ENCODE data around the gene C15orf61. TPM values are rescaled to one million over a fixed set of nuclear protein-coding genes. Genes with fewer than 3 reads are reported as not detected.

The C15orf61 gene
- total RNA-seq, 1 experiment from 2014 or later = 6.5 TPM

DNA sequence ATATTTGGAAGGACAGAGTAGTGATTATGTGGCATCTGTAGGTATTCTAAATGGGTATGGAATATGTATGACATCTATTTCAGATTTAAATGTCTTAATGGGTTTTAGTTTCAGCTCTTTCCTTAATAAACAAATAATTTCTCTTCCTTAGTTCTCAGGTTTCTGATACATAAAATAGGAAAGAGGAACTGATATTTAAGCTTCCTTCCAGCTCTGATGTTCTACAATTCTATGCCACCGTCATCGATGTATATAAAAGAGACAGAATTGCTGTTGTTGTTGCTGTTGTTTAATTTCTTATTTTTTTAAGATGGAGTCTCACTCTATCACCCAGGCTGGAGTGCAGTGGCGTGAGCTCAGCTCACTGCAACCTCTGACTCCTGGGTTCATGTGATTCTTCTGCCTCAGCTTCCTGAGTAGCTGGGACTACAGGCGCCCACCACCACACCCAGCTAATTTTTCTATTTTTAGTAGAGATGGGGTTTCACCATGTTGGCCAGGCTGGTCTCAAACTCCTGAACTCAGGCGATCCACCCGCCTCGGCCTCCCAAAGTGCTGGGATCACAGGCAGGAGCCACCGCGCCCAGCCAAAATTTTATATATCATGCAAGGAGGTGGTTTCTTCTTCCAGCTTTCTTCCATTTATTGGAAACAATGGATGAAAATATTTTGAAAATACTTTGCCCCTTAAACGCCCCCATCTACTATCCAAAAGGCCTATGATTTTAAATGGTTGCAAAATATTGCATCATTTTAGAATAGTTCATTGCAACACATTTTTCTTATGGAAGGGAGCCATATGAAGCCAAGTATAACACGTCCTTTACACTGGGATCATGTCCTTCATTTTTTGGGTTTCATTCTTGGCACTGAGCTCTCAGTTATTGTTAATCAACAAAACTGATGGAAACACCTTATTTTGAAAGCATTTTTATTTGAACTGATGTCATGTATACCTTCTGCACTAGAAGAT, 13.9 kb upstream of the C15orf61 start:
- Histone ChIP-seq H3K36me3 (ENCODE audit: low read depth) (no peaks in the 10 kb centered on the region), H3K4me3 (no peak overlapping the region), H3F3A (ENCODE audit: insufficient read depth, low read depth) (no peaks in the 10 kb centered on the region), H3K9me2 (ENCODE audit: insufficient read depth) (no peaks in the 10 kb centered on the region; the same call in 1 of the 2 replicates), H3K9me3 (ENCODE audit: insufficient read depth, low read depth) (no peaks in the 10 kb centered on the region), H3K79me2 (ENCODE audit: low read depth) (no peaks in the 10 kb centered on the region), H3K27me3 (ENCODE audit: insufficient read depth, low read depth) (no peaks in the 10 kb centered on the region), H3K4me2 (no peak overlapping the region), H3K27ac (no peak overlapping the region), H4K20me1 (ENCODE audit: insufficient read depth) (no peaks in the 10 kb centered on the region), H3K4me1 (replicated peaks; ENCODE audit: insufficient read depth) (no peaks in the 10 kb centered on the region), H2AFZ (no peak overlapping the region)
- DNase-seq = no peak
- no peak for TF ChIP-seq EZH2 (IDR thresholded peaks at IDR 0.05; ENCODE audit: low read depth)
- TF ChIP-seq, protein P1, sequence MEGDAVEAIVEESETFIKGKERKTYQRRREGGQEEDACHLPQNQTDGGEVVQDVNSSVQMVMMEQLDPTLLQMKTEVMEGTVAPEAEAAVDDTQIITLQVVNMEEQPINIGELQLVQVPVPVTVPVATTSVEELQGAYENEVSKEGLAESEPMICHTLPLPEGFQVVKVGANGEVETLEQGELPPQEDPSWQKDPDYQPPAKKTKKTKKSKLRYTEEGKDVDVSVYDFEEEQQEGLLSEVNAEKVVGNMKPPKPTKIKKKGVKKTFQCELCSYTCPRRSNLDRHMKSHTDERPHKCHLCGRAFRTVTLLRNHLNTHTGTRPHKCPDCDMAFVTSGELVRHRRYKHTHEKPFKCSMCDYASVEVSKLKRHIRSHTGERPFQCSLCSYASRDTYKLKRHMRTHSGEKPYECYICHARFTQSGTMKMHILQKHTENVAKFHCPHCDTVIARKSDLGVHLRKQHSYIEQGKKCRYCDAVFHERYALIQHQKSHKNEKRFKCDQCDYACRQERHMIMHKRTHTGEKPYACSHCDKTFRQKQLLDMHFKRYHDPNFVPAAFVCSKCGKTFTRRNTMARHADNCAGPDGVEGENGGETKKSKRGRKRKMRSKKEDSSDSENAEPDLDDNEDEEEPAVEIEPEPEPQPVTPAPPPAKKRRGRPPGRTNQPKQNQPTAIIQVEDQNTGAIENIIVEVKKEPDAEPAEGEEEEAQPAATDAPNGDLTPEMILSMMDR (conservative IDR thresholded peaks at IDR 0.05) = no peak
- CTCF ChIA-PET = interaction anchor here (0.5 kb wide), 1 partner anchor 304 kb away, joined by 8 read pairs; no protein-coding TSS in a partner anchor
- BruUV-seq (replicated peaks) = no TSS peak
- intact Hi-C loops (cut with micrococcal nuclease; ENCODE audit: unreplicated experiment) = no loop called here
- POLR2A ChIA-PET (ENCODE audit: unreplicated experiment) = interaction anchor here (0.5 kb wide), 1 partner anchor 54 kb away, joined by 3 read pairs; no protein-coding TSS in a partner anchor

DNA sequence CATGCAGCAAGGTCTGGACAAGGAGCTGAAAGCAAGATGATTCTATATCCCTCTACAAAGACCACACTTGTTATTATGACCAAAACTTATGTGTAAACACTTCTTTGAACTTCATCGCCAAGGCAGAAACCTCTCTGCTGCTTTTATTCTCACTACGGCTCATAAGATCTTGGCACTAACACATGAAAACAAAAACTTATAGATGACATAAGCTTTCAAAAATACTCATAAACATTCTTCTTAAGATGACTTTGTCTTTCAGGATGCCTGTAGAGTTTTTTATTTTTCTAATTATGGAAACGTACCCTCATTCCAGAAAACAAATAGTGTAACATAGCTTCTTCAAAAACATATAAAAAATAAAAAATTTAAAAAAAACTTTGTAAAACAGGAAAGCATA, 12.5 kb upstream of the C15orf61 start:
- H3K9me3 ChIP-seq (ENCODE audit: insufficient read depth, low read depth) = no peaks in the 10 kb centered on the region
- CTCF ChIA-PET = interaction anchor here (0.6 kb wide), 1 partner anchor 738 kb away, joined by 5 read pairs; no protein-coding TSS in a partner anchor

DNA sequence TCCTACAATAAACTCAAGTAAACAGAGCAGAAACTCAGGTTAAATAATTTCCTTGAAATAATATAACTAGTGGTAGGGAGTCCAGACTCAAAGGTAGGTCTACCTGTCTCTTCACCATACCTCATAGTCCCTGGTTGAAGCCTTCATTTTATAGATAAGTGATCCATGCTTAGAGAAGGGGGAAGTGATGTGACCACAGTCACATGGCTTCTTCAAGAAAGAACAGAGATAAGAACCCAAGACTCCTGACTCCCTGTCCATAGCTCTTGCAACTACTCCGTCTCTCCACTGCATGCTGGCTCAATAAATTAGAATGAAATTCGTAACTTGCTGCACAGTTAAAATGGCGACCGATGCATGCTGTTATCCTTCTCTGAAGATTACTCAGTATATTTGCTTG, 11.0 kb upstream of the C15orf61 start:
- H3K27me3 ChIP-seq (ENCODE audit: insufficient read depth, low read depth) = no peaks in the 10 kb centered on the region
- no peaks in the 10 kb centered on the region; the same call in 1 of the 2 replicates for H3K9me2 ChIP-seq (ENCODE audit: insufficient read depth)
- H3K9me3 ChIP-seq (ENCODE audit: insufficient read depth, low read depth) = no peaks in the 10 kb centered on the region
- H3F3A ChIP-seq (ENCODE audit: insufficient read depth, low read depth) = no peaks in the 10 kb centered on the region
- no peaks in the 10 kb centered on the region for H3K4me1 ChIP-seq (replicated peaks; ENCODE audit: insufficient read depth)
- CTCF ChIA-PET = no interaction called here
- no peak overlapping the region for H3K4me2 ChIP-seq
- H4K20me1 ChIP-seq (ENCODE audit: insufficient read depth) = no peaks in the 10 kb centered on the region
- no peak for DNase-seq
- H3K4me3 ChIP-seq = no peak overlapping the region
- no peak overlapping the region for H3K27ac ChIP-seq
- H2AFZ ChIP-seq = no peak overlapping the region
- POLR2A ChIA-PET (ENCODE audit: unreplicated experiment) = no interaction called here
- H3K79me2 ChIP-seq (ENCODE audit: low read depth) = no peaks in the 10 kb centered on the region
- TF ChIP-seq, protein P1 (conservative IDR thresholded peaks at IDR 0.05) = no peak
- no peak for TF ChIP-seq EZH2 (IDR thresholded peaks at IDR 0.05; ENCODE audit: low read depth)
- no peaks in the 10 kb centered on the region; the same call in 1 of the 2 replicates for H3K36me3 ChIP-seq (ENCODE audit: low read depth)
- intact Hi-C loops (cut with micrococcal nuclease; ENCODE audit: unreplicated experiment) = no loop called here
- no TSS peak for BruUV-seq (replicated peaks)

More for the DNA sequence above, 12.5 kb upstream of the C15orf61 start:
- Histone ChIP-seq H3K27ac (no peak overlapping the region), H3K79me2 (ENCODE audit: low read depth) (no peaks in the 10 kb centered on the region), H3K27me3 (ENCODE audit: insufficient read depth, low read depth) (no peaks in the 10 kb centered on the region), H3K4me2 (no peak overlapping the region), H3F3A (ENCODE audit: insufficient read depth, low read depth) (no peaks in the 10 kb centered on the region), H3K4me3 (no peak overlapping the region), H3K9me2 (ENCODE audit: insufficient read depth) (no peaks in the 10 kb centered on the region; the same call in 1 of the 2 replicates), H3K4me1 (replicated peaks; ENCODE audit: insufficient read depth) (no peaks in the 10 kb centered on the region), H2AFZ (no peak overlapping the region), H3K36me3 (ENCODE audit: low read depth) (no peaks in the 10 kb centered on the region), H4K20me1 (ENCODE audit: insufficient read depth) (no peaks in the 10 kb centered on the region)
- no peak for TF ChIP-seq EZH2 (IDR thresholded peaks at IDR 0.05; ENCODE audit: low read depth)
- TF ChIP-seq, protein P1 (conservative IDR thresholded peaks at IDR 0.05) = no peak
- POLR2A ChIA-PET (ENCODE audit: unreplicated experiment) = interaction anchor here (0.6 kb wide), 1 partner anchor 12 kb away, joined by 3 read pairs; the partner anchor contains the start of gene C15orf61
- no peak for DNase-seq
- intact Hi-C loops (cut with micrococcal nuclease; ENCODE audit: unreplicated experiment) = no loop called here
- BruUV-seq (replicated peaks) = no TSS peak
